HG03439 (cell line): ENCODE data around the gene TBC1D5.
A peak's percentile ranks its signal among the peaks of the same experiment; 100 is the strongest.
"Not testable (repeated sequence)": the region's sequence is repeated elsewhere in the genome, so short reads cannot be mapped to it uniquely, and the experiment has no call there.

Source experiments
- ATAC-seq: cut with Tn5 transposase; IDR thresholded peaks from one replicate; pipeline ENCODE4 v1.9.1; 2021; ENCODE audit warnings: mild to moderate bottlenecking, moderate library complexity; ENCODE audit not compliant: unreplicated experiment

TBC1D5 gene

DNA sequence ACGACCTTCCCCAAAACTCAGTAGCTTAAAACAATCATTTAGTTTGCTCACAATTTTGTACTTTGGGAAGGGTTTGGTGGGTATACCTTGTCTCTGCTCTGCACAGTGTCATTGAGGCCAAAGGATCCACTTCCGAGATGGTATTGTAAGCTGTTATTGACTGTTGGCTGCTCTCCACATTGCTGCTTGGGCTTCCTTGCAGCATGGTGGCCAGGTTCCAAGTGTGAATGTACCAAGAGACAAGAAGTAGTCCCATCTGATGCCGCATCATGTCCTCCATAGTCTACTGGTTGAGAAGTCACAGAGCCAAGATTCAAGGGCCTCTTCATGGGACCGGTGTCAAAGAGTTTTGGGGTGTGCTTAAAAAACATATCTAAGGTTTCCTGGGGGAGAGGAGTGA is 589.2 kb downstream of the TBC1D5 start:
- no peak for ATAC-seq

DNA sequence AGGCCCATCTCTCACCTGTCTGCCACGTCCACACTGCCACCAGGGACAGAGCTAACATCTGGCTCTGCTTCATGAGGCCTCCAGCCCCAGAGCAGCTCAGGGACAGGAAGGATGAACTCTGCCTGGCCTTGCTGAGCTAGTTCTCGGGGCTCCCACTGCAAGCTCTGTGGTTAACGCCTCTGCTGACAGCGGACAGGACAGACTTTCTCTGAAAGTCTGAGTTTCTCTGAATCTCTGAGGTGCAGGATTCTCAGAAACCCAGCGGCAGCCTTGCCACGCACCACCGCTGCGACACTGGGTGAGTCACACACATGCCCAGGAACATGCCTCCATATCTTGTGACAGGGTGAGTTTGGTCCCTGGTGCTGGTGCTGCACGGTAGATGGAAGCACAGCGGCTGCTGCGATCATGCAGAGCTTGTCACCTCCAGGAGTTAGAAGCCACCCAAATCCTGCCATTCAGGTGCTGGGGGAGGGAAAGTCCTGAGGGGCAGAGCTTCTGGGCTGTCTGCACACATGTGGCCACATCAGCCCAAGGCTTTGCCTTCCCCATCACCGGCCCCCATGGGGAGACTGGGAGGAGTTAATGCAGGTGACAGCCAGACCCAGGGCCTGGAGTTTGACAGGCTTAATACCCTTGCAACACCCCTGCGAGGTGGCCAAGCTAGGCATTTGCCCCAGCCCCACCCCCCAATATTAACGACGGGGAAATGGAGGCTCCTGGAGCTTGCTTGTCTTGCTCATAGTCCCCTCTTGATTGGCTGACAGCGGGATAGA is 590.6 kb downstream of the TBC1D5 start:
- ATAC-seq, result peak; percentile 97

DNA sequence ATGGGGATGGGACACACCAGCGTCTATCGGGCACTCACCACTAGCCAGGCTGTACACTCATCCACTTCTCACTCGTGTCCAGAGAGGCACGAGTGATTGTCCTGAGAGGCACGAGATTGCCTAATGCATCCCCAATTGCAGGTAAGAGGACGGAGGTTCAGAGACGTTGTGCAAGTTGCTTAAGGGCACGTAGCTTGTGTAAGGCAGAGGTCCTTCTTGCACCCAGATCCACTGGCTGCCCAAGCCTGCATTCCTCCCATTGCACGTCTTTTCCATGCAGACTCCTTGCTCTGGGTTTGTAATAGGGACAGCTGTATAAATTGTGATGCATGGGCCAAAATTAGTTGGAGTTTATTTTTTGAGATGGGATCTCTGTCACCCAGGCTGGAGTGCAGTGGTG is 593.4 kb downstream of the TBC1D5 start:
- ATAC-seq, result no peak

DNA sequence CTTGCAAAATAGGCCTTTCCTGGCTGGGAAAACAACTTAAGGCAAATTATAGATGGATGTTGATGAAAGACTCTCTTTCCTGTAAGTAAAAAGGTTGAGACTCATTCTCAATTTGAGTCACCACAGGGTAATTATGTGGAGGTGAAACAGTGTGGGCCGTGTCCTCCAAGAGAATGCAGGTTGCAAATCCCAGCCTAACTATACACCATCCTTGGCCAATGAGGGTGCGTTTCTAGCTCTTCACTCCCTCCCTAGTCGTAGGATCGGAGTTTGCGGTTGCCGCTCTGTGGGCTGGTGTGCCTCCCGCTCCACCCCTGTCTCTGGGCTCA is 597.8 kb downstream of the TBC1D5 start:
- ATAC-seq, result no peak

DNA sequence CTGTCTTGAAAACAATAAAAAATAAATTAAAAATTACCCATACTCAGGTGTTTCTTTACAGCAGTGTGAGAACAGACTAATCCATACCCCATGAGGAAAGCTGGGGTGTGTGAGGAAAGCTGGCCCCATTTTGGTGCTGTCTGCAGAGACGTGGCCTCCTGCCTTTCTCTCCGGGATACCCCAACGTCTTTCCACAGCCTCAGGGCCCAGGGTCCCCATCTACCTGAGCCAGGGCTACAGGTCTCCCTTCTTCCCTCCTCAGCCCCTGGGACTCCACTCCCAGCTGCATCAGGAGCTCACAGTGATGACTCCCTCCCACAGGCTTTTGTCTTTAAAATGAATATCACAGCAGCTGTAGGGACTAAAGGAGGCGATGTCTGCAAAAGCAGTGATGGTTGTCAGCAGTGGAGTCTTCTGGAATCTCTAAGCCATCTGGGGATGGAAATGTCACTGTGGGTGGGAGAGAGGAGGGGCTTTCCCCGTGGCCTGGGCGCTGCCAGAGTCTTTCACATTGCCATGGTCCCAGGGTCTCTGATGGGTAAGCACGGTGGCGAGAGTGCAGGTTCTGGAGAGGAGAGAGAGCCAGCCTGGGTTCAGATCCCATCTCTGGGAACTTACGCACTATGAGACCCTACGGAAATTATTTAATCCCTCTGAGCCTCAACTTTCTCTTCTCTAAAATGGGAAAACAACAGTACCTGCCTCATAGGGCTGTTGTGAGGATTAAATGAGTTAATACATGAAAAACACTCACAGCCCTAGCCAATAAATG is 598.4 kb downstream of the TBC1D5 start:
- ATAC-seq, result no peak

DNA sequence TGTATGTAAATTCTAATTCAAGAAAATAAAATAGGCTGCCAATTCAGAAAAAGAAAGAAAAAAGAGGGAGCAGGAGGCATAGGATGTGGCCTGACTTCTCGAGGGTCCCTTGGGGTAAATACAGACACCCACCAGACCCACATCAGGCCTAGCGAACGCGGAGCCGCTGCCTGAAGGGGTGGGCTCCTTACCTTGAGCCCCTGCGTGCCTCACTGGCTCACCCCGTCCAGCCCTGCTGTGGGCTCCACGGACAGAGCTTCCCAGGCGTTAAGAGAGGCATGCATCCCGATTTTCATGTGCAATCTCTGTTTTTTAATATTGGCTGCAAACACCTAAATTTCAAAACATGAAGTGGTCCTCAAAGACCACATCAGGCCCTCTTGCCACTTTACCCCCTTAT is 599.9 kb downstream of the TBC1D5 start:
- ATAC-seq, result no peak

DNA sequence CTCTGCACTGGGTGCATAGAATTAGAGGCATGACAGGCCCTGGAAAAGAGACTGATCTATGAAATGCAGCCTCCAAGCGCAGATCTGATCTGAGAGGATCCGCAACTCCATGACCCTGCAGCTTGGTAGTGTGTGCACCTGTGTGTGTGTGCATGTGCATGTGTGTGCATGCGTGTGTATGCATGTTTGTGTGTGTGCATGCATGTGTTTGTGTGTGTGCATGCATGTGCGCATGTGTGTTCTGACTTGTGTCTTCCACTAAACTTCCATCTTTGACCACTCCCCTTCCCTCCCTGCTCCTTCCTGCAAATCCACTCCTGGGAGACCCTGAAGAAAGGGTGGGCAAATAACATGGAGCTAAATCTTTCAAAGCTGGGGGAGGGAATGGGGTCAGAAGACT is 600.7 kb downstream of the TBC1D5 start:
- ATAC-seq, result no peak

DNA sequence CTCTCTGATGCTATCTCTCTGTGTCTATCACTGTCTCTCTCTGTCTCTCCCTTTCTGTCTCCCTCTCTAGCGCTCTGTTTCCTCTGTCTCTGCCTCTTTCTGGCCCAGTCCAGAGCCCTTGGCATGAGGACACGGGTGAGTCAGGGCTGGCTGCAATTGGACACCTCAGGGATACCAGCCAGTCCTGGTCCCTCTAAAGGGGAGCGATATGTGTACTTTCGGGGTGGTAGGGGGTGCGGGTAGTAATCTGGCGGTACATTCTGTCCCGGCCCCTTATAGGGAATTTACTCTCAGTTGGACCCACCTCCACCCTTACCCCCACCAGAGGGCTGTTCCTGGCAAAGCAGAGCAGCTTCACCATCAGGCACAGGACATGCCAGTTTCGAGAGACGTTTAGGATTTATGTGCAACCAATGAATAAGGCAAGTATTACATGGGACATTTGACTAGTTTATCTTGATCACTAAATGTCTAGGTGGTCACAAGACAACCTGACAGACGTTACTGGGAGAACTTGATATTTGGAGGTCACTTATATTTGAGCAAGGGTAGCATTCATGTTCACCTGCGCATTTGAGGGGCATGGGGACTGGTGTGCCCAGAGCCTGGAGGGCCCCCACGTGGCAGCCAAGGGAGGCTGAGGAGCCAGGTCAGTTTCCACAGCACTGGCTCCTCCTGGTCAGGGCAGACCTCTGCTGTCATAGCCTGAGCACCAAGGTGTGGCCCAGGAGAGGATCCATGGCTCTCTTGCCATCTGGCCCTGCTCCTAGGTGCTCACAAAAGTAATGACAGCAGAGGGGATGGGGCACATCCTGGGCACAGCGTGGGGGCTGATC is 601.5 kb downstream of the TBC1D5 start:
- ATAC-seq, result no peak

DNA sequence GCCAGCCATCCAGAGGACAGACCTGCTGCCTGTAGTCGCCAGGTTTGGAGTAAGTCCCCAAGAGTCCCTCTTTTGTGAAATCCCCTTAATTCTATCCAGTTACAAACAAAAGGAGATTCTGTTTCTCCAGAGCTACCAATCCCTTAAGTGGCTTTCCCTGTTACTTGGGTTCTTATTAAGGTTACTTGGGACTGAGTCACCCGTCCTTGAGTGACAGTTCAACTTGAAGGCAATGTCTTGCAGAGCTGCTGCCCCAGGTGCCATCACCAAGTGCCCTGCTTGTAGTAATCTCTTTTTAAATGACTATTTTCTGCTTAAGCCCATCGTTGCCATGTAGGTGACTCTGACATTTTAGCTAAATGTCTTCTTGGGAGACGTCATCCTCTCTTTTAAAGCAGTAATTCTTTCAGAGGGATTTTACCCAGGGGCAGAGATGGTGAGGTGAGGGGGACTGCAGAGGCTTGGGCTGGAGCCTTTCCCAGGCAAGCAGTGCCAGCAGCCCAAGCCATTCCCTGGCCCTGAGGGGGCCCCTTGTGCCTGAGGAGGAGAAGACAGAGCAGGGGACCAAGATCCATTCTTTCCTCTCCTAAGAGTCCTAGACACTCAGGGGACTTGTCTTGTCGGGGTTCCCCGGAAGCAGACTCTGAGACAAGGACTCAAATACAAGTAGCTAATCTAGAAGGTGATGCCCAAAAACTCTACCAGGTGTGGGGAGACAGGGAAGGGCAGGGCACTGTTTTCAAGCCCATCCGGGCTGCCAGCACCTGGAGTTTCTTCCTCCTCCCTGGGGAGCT is 604.0 kb downstream of the TBC1D5 start:
- no peak for ATAC-seq

DNA sequence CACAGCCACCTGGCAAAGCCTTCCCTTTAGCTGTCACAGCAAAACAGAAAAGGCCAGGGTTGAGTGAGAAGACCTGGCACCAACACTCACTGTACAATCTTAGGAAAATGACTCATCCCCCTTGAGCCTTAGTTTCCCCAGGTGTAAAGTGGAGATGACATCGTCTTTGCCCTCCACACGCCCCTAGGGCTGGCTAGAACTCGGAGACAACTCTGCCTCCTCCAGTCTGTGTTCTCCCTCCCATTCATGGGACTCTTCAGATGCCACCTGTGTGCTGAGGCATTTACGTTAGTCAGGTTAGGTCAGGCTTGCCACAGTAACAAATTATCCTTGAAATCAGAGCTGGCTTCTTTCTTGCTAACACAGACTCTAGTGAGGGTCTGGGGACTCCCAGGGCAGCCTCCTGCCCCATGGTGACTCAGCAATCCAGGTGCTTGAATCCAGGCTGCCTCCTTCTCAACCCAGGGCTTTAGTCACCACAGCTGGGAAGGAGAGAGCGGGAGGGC is 605.1 kb downstream of the TBC1D5 start:
- ATAC-seq, result no peak

DNA sequence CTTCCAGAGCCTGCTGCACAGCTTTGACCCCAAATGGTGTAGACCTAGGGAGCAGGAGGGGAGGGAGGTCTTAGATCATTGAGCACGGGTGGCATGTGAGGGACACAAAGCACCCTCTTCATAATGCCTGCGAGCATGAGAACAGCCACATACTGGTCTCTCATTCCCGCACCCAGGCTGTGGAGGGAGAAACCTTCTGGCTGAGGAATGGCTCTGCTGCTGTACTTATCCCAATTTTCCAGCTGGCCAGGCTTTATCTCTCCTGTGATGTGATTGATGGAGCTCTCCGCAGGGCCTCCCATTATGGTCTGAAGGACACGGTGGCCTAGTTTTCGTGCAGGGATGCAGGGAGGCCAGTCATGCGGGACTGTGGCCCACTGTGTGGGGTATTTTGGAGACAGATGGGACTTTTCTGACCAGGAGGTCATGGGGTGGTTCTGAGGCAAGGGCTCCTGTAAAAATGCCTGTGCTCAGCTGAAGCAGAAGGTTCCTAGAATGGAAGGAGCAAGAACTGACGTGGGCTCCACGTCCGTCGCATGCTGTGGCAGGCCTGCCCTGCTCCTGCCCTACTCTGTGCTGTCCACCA is 606.2 kb downstream of the TBC1D5 start:
- no peak for ATAC-seq

DNA sequence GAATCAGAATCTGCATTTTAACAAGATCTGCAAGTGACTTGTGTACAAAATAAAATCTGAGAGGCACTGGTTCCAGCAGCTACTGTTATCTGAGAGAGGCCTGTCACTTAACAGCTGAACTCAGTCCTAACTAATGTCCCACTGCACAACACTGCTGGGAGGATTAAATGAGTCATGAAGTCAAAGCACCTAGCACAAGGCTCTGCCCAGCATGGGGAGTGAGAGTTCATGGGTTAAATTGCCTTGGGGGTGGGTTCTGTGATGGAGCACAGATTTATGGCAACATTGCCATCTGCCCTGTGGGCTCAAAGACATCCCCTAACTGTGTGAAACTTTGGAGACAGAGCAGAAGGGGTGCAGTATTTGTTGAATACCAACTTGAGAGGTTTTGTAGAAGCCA is 606.7 kb downstream of the TBC1D5 start:
- no peak for ATAC-seq

DNA sequence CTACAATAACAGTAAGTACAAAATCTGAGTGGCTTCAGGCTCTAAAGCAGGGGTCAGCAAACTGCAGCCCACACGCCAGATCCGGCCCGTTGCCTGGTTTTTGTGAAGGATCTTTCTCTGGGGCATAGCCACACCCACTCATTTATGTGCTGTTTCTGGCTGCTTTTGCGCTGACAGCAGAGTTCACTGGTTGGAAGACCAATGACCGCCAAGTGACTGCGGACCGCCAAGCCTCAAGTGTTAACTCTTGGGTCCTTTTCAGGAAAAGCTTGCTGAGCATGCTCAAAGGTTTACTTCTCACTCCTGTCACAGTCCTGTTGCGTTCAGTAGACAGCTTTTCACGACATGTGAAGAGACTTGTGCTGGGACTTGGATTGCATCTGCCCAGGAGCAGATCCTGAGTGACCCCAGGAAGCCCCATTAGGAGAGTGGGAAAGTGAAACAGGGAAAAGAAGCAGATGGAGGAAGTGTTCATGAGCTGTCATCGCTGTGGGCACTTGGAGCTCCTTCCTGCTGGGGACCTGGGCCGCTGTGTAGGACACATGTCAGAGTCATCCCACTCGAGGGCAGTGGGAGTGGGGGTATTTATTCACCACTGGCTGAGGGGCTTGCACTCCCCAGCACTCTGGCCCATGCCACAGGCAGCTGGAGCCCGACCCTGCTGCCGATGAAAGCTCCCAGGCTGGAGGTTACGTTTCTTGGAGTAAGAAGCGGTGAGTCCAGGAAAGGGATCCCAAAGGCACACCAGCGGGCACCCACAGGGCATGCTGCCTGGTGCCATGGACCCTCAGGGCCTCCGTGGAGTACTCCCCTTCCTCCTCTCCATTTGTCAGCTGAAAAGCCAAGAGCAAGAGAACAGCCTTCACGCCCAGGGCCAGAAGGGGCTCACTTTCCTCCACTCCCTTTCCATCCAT is 608.5 kb downstream of the TBC1D5 start:
- ATAC-seq, result no peak

DNA sequence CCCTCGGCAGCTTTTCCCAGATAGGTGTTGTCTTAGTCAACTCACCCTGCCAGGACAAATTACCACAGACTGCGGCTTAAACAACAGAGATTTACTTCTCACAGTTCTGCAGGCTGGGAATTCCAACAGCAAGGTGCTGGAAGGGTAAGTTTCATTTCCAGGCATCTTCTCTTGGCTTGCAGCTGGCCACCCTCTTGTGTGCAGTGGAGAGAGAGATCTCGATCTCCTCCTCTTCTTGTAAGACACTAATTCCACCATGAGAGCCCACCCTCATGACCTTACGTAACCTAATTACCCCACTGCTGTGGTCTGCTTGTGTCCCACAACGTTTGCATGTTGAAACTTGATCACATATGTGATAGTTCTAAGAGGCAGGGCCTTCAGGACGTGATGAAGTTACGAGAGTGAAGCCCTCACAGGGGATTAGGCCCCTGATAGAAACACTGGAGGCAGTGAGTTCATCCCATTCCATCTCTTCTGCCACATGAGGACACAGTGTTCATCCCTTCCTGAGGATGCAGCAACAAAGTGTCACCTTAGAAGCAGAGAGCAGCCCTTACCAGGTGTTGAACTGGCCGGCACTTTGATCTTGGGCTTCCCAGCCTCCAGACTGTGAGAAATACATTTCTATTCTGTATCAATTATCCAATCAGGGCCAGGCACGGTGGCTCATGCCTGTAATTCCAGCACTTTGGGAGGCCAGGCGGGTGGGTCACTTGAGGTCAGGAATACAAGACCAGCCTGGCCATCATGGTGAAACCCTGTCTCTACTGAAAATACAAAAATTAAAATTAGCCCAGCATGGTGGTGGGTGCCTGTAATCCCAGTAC is 609.9 kb downstream of the TBC1D5 start:
- ATAC-seq, result no peak

DNA sequence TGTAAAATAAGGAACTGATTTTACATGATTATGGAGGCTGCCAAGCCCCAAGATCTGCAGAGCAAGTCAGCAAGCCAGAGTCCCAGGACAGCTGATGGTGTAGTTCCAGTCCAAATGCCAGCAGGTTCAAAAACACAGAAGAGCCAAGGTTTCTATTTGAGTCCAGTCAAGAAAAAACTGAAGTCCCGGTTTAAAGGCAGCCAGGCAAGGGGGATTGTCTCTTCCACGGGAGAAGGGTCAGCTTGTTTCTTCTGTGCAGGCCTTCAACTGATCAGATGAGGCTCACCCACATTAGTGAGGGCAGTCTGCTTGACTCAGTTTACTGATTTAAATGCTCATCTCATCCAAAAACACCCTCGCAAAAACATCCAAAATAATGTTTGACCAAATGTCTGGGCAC is 611.5 kb downstream of the TBC1D5 start:
- no peak for ATAC-seq

DNA sequence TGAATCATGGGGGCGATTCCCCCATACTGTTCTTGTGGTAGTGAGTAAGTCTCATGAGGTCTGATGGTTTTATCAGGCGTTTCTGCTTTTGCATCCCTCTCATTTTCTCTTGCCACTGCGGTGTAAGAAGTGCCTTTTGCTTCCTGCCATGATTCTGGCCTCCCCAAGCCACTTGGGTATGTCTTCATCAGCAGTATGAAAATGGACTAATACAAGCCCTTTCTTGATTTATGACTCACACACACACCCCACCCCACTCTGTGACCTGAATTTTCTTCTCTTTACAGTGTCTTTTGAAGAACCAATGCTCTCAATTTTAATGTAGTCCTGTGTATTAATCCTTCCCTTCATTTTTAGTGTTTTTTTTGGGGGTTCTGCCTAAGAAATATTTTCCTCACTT is 612.9 kb downstream of the TBC1D5 start:
- no peak for ATAC-seq

DNA sequence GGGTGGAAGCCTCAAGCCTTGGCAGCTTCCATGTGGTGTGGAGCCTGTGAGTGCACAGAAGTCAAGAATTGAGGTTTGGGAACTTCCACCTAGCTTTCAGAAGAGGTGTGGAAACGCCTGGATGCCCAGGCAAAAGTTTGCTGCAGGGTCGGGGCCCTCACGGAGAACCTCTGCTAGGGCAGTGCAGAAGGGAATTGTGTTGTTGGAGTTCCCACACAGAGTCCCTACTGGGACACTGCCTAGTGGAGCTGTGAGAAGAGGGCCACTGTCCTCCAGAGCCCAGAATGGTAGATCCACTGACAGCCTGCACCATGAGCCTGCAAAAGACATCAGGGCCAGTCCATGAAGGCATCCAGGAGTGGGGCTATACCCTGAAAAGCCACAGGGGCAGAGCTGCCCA is 613.8 kb downstream of the TBC1D5 start:
- not testable (repeated sequence) for ATAC-seq

DNA sequence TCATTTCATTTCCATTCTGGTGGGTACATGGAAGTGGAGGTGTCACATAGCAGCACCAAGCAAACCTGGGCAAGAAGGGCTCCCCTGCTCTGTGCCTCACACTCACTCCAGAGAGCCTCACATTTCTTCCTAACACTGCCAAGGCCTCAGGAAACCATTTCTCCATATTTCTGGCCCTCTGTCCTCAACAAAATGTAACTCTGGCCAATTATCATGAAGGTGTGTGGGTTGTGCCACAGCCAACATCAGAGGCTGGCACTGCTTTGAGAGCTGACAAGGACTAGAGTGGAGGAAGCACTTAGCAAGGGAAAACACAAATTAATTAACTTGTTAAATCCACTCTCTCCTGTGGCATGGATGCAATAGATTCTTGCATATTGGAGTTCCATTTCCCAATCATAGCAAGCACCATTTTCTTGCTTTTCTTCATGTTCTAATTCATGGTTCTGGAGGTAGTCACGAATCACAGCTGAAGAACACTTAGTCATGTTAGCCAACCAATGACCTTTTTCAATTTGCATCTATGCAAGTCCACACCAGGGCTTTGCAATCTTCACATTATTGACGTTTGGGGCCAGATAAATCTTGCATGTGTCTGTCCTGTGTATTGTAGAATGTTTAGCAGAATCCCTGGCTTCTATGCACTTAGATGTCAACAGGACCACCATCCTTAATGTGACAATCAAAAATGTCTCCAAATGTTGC is 616.5 kb downstream of the TBC1D5 start:
- no peak for ATAC-seq
